Adrenal gland (tissue), 5 donors: Measurements from ENCODE around the gene GRIFIN.

Experiments used
- CTCF ChIP-seq, 6 experiments: fragments of 450-650 bp in 4 of 6; fragments of 200-600 bp in 2 of 6; sonication (generic) in 1 of 6; IDR thresholded peaks; 1 replicate in 5 of 6; 2 replicates in 1 of 6; pipeline versions ENCODE4 v1.5.1 to v1.8.0; 2016 to 2021; ENCODE audit warnings: antibody characterized with exemption in 6 of 6, mild to moderate bottlenecking in 2 of 6, moderate library complexity in 1 of 6
- POLR2A ChIP-seq, 2 donors: fragments of 450-650 bp; IDR thresholded peaks; one replicate each; pipeline ENCODE4 v1.6.1; 2017; ENCODE audit warnings: antibody characterized with exemption in 2 of 2, mild to moderate bottlenecking in 2 of 2, moderate library complexity in 1 of 2
- donor health status: DM: no; HTN: no; CAD: no.

- TF ChIP-seq CTCF (IDR thresholded peaks at IDR 0.05) (no peak), POLR2A (IDR thresholded peaks at IDR 0.05) (no peak)
Observed at GRCh38 chr7:2460188-2460587, 16.0 kb downstream of the GRIFIN start.
